Sigmoid colon (tissue), 4 donors: ENCODE measurements around the gene SH2D1A.

ENCODE experiments used
- EP300 ChIP-seq, 4 donors: sonication (generic); formaldehyde crosslinking; IDR thresholded peaks; one replicate each; pipeline ENCODE4 v1.6.1; 2017; ENCODE audit warnings: antibody characterized with exemption in 4 of 4
- TF ChIP-seq, protein P1 (sequence below), 4 experiments: fragments of 450-650 bp in 3 of 4; fragments of 200-600 bp in 1 of 4; IDR thresholded peaks; one replicate each; pipeline ENCODE4 v1.5.1; 2016 to 2019; ENCODE audit warnings: antibody characterized with exemption in 4 of 4, mild to moderate bottlenecking in 3 of 4, moderate library complexity in 2 of 4

DNA sequence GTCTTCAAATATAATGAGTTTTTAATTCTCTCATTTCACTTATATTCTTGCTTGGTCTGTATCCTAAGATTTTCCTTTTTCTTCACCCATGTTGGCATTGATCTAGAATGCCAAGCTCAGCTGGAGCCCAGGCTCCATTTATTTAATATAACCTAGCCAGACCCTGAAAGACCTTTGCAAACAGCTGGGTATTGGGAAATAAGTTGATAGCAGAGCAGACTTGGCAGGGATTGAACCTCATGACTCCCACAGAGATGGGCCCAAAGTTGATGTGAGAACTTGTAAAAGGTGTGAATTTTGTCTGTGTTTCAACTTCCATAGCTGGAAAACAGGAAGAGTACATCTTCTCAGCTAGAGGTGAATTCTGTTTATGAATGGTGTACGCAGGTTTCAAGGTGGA is 59.5 kb downstream of the SH2D1A start:
- TF ChIP-seq, protein P1, sequence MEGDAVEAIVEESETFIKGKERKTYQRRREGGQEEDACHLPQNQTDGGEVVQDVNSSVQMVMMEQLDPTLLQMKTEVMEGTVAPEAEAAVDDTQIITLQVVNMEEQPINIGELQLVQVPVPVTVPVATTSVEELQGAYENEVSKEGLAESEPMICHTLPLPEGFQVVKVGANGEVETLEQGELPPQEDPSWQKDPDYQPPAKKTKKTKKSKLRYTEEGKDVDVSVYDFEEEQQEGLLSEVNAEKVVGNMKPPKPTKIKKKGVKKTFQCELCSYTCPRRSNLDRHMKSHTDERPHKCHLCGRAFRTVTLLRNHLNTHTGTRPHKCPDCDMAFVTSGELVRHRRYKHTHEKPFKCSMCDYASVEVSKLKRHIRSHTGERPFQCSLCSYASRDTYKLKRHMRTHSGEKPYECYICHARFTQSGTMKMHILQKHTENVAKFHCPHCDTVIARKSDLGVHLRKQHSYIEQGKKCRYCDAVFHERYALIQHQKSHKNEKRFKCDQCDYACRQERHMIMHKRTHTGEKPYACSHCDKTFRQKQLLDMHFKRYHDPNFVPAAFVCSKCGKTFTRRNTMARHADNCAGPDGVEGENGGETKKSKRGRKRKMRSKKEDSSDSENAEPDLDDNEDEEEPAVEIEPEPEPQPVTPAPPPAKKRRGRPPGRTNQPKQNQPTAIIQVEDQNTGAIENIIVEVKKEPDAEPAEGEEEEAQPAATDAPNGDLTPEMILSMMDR (IDR thresholded peaks at IDR 0.05) = no peak
- no peak for TF ChIP-seq EP300 (IDR thresholded peaks at IDR 0.05)
